AG04450 (cell line): ENCODE data around the gene ENOSF1. TPM values are rescaled to one million over a fixed set of nuclear protein-coding genes. Genes with fewer than 3 reads are reported as not detected.
A peak's percentile ranks its signal among the peaks of the same experiment; 100 is the strongest.

Source experiments
- CTCF ChIA-PET: fragments of 300-600, 350-600 bp; formaldehyde crosslinking; extraction: SDS; loops from one replicate; lab custom pipeline; 2022; ENCODE audit warnings: antibody characterized with exemption, inconsistent platforms; lab: Charles Lee
- POLR2A ChIA-PET: fragments of 350-600 bp; formaldehyde crosslinking; extraction: SDS; loops from one replicate; lab custom pipeline; 2021; ENCODE audit warnings: antibody characterized with exemption, inconsistent platforms; lab: Yijun Ruan, JAX
- DNase-seq: peaks from one replicate; pipeline ENCODE4 v3.0.0-alpha.2; 2011; ENCODE audit warnings: low read depth, low spot score
- H3K27ac ChIP-seq: one replicate; pipeline ENCODE4 v1.5.1; 2012; ENCODE audit warnings: low read depth, low read length, control low read depth
- H3K27me3 ChIP-seq: one replicate; pipeline ENCODE4 v1.6.0; 2012; ENCODE audit warnings: low read length; ENCODE audit not compliant: control insufficient read depth, insufficient read depth
- H3K4me3 ChIP-seq: 2 replicates; pipeline ENCODE4 v1.5.1; 2011; ENCODE audit warnings: mild to moderate bottlenecking, low read depth, low read length, control low read depth
- H3K9me3 ChIP-seq: 2 replicates; pipeline ENCODE4 v1.5.1; 2012; ENCODE audit warnings: low read length; ENCODE audit not compliant: control insufficient read depth, insufficient read depth
- polyA plus RNA-seq: library from polyadenylated mRNA; depleted of rRNA; stranded (reverse); fragments of >200 nt; gene quantifications from 2 replicates; pipeline ENCODE4 v1.2.3, GENCODE V29; 2011
- TF ChIP-seq, protein P1 (sequence below): IDR thresholded peaks from 2 replicates; pipeline ENCODE4 v1.5.1; 2011; ENCODE audit warnings: low read depth, low read length, control low read depth, inconsistent platforms

ENOSF1 gene
- polyA plus RNA-seq, 1 experiment, result 10.9 TPM

DNA sequence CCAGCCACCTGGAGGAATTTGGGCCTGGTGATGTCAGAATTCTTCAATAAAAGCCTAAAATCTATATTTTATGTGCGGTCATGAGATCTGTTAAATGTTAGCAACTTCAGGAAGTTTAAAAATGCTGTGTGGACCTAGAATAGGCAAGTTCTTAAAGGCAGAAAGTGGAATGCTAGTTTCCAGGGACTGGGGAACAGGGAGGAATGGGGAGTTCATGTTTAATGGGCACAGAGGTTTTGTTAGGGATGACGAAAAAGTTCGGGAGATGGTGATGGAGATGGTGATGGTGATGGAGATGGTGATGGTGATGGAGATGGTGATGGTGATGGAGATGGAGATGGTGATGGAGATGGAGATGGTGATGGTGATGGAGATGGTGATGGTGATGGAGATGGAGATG, 45.8 kb downstream of the ENOSF1 start:
- CTCF ChIA-PET, result no interaction called here

DNA sequence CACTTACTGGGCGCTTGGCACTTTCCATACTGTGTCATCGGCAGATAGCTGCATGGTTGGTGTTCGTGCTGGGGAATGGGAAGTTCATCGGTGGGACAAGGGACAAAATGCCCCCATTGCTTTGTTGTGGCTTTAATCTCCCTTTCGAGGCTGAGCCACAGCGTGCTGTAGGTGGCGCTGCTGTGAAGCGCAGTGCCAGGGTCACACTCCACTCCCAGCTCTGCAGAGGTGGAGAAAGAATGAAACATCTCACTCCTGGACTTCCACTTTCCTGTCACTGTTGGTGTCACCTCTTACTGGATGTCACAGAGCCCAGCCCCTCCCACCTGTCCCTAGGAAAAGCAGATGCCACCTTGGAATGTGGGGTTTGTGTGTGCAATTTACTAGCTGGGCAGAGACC, 46.3 kb downstream of the ENOSF1 start:
- ChIA-PET CTCF (no interaction called here), POLR2A (no interaction called here)
- no peak for DNase-seq
- H3K27me3 ChIP-seq, result no peaks in the 10 kb centered on the region
- no peak overlapping the region for H3K4me3 ChIP-seq
- TF ChIP-seq, protein P1, sequence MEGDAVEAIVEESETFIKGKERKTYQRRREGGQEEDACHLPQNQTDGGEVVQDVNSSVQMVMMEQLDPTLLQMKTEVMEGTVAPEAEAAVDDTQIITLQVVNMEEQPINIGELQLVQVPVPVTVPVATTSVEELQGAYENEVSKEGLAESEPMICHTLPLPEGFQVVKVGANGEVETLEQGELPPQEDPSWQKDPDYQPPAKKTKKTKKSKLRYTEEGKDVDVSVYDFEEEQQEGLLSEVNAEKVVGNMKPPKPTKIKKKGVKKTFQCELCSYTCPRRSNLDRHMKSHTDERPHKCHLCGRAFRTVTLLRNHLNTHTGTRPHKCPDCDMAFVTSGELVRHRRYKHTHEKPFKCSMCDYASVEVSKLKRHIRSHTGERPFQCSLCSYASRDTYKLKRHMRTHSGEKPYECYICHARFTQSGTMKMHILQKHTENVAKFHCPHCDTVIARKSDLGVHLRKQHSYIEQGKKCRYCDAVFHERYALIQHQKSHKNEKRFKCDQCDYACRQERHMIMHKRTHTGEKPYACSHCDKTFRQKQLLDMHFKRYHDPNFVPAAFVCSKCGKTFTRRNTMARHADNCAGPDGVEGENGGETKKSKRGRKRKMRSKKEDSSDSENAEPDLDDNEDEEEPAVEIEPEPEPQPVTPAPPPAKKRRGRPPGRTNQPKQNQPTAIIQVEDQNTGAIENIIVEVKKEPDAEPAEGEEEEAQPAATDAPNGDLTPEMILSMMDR, result no peak
- H3K9me3 ChIP-seq, result peaks cover 8% of the 10 kb centered on the region
- H3K27ac ChIP-seq, result no peak overlapping the region

More for the DNA sequence above, 45.8 kb downstream of the ENOSF1 start:
- Histone ChIP-seq H3K27me3 (no peaks in the 10 kb centered on the region), H3K4me3 (no peak overlapping the region), H3K27ac (no peak overlapping the region), H3K9me3 (peaks cover 6% of the 10 kb centered on the region)
- TF ChIP-seq, protein P1, result no peak
- no peak for DNase-seq
- POLR2A ChIA-PET, result no interaction called here

DNA sequence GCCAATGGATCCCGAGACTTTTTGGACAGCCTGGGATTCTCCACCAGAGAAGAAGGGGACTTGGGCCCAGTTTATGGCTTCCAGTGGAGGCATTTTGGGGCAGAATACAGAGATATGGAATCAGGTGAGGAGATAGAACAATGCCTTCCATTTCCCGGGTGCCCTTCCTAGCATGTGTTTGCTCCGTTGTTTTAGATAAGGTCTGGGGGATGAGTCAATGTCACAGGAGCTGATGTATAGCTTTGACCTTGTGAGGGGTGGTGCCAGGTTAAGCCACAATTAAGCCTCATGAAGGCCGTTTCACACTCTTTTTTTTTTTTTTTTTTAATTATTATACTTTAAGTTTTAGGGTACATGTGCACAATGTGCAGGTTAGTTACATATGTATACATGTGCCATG, 50.2 kb downstream of the ENOSF1 start:
- ChIA-PET CTCF (interaction anchor here (0.7 kb wide), 1 partner anchor 168 kb away, joined by 5 read pairs; no protein-coding TSS in a partner anchor), POLR2A (no interaction called here)
- no peaks in the 10 kb centered on the region for H3K27me3 ChIP-seq
- H3K4me3 ChIP-seq, result no peak overlapping the region
- TF ChIP-seq, protein P1, result no peak
- no peak overlapping the region for H3K27ac ChIP-seq
- H3K9me3 ChIP-seq, result peaks cover 8% of the 10 kb centered on the region
- DNase-seq, result no peak

DNA sequence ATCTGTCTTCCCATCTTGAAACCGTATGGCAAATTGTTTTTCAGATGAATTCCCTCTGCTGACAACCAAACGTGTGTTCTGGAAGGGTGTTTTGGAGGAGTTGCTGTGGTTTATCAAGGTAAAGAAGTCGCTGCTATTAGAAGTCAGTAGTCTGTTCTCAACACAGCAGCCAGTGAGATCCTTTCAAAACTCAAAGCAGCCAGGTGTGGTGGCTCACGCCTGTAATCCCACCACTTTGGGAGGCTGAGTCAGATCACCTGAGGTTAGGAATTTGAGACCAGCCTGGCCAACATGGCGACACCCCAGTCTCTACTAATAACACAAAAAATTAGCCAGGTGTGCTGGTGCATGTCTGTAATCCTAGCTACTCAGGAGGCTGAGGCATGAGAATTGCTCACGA, 52.8 kb downstream of the ENOSF1 start:
- Histone ChIP-seq H3K27me3 (no peaks in the 10 kb centered on the region), H3K27ac (no peak overlapping the region), H3K9me3 (peaks cover 6% of the 10 kb centered on the region), H3K4me3 (no peak overlapping the region)
- ChIA-PET CTCF (no interaction called here), POLR2A (no interaction called here)
- TF ChIP-seq, protein P1, result no peak
- no peak for DNase-seq

DNA sequence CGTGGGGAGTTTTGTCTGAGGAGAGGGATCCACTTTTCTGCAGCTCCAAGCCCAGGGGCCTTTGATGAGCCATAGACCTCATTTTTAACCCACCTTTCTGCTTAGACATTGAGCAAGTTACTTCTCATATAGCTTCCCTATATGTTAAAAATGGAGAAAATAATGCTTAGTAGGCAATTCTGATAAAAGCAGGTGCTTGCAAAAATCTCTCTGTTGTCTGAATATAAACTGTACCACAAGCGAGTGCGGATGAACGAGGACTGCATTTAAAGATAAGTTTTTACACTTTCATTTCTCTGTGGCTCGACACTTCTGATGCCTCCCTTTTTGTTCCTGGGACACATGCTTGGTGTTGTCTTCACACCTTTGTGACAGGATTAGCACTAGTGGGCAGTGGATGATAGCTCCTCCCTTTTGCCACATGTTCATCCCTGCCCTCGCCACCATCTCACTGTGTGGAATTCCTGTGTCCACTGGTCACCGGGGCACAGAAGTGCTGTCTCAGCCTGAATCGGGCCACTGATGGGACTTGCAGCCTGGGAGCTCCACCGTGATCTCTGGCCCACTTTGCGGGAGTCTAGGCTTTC, 53.4 kb downstream of the ENOSF1 start:
- POLR2A ChIA-PET, result no interaction called here
- CTCF ChIA-PET, result interaction anchor here (0.9 to 1.3 kb wide), 2 partner anchors 31 to 35 kb away, joined by 3 to 4 read pairs; no protein-coding TSS in a partner anchor
- Histone ChIP-seq H3K27ac (no peak overlapping the region), H3K9me3 (peaks cover 6% of the 10 kb centered on the region), H3K4me3 (peak overlapping the region; percentile 89), H3K27me3 (no peaks in the 10 kb centered on the region)
- no peak for DNase-seq
- TF ChIP-seq, protein P1, result no peak
